Measurements from ENCODE around the gene EME1.

DNA sequence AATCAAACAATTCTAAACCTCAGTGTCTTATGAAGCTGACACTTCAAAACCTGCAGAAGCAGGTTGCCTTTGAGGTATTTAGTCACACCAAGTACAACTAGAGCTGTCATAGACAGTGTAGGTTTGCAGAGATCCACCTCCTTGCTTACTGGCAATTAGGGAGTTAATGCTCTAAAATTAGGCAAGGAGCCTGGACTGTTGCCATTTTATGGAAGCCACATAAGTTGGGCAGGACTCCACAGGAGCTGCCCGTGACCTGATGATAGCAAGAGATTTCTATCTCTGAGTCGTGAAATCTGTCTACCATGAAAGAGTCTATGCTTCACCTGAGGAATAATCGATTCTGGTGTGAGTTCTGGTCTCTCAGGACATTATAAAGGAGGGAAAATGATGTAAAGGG is 8.9 kb downstream of the EME1 start:
- TF ChIP-seq, protein P1, sequence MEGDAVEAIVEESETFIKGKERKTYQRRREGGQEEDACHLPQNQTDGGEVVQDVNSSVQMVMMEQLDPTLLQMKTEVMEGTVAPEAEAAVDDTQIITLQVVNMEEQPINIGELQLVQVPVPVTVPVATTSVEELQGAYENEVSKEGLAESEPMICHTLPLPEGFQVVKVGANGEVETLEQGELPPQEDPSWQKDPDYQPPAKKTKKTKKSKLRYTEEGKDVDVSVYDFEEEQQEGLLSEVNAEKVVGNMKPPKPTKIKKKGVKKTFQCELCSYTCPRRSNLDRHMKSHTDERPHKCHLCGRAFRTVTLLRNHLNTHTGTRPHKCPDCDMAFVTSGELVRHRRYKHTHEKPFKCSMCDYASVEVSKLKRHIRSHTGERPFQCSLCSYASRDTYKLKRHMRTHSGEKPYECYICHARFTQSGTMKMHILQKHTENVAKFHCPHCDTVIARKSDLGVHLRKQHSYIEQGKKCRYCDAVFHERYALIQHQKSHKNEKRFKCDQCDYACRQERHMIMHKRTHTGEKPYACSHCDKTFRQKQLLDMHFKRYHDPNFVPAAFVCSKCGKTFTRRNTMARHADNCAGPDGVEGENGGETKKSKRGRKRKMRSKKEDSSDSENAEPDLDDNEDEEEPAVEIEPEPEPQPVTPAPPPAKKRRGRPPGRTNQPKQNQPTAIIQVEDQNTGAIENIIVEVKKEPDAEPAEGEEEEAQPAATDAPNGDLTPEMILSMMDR (IDR thresholded peaks at IDR 0.05): no peak
- TF ChIP-seq NRF1 (IDR thresholded peaks at IDR 0.05; ENCODE audit: low read depth, low read length): no peak
- TF ChIP-seq EP300 (IDR thresholded peaks at IDR 0.05; ENCODE audit: borderline replicate concordance in 1 of 2, low read depth in 1 of 2, low read length in 1 of 2): no peak
- no peak for TF ChIP-seq EZH2phosphoT487 (IDR thresholded peaks at IDR 0.05; ENCODE audit: borderline replicate concordance, low read depth)
- TF ChIP-seq JUND (IDR thresholded peaks at IDR 0.05): no peak
- TF ChIP-seq, protein P2, sequence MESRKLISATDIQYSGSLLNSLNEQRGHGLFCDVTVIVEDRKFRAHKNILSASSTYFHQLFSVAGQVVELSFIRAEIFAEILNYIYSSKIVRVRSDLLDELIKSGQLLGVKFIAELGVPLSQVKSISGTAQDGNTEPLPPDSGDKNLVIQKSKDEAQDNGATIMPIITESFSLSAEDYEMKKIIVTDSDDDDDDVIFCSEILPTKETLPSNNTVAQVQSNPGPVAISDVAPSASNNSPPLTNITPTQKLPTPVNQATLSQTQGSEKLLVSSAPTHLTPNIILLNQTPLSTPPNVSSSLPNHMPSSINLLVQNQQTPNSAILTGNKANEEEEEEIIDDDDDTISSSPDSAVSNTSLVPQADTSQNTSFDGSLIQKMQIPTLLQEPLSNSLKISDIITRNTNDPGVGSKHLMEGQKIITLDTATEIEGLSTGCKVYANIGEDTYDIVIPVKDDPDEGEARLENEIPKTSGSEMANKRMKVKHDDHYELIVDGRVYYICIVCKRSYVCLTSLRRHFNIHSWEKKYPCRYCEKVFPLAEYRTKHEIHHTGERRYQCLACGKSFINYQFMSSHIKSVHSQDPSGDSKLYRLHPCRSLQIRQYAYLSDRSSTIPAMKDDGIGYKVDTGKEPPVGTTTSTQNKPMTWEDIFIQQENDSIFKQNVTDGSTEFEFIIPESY (IDR thresholded peaks at IDR 0.05; ENCODE audit: borderline replicate concordance, low read depth): no peak
- no peak for TF ChIP-seq NFIC (IDR thresholded peaks at IDR 0.05; ENCODE audit: borderline replicate concordance)
- no peak for TF ChIP-seq CHD2 (IDR thresholded peaks at IDR 0.05; ENCODE audit: low read length, partially characterized antibody)
- TF ChIP-seq, protein P3, sequence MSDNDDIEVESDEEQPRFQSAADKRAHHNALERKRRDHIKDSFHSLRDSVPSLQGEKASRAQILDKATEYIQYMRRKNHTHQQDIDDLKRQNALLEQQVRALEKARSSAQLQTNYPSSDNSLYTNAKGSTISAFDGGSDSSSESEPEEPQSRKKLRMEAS (IDR thresholded peaks at IDR 0.05; ENCODE audit: low read depth): no peak
